Measurements from ENCODE around the gene SPEF2. TPM values are rescaled to one million over a fixed set of nuclear protein-coding genes. Genes with fewer than 3 reads are reported as not detected.

SPEF2 gene
- total and polyA plus RNA-seq, 10 of the 15 experiments (the other 5 are each of a cell fraction or from before 2014, with no cell fraction given): 0.03 to 2.0 (median 0.07) TPM; not detected in 3

DNA sequence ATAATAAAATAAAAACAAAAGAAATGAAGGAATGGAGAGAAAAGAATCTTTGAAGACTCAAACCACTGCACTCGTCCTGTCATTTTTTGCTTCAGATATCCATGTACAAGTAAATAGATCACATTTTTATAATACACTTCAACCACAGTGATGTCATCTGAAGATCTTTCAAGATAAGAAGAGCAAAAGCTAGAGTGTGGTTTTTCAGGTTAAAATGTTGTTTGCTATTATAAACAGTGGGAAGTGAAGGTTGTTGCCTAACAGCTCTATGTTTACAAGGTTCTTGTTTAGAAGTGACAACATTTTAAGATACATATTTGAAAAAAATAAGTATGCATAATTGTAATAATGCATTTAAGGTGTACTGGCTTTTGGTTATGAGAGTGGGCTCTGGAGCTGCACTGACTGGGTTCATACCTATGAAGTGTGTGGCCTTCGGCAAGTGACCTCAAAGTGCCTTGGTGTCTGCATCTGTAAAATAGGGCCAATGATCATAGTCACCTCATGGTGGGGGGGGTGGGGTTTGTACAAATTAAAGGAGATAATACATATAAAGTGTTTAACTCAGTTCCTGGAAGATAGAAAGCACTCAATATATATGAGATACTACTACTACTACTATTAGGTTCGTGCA lies 193.6 kb downstream of the SPEF2 start:
- ChIA-PET POLR2A (no interaction called here), SMC1A (ENCODE audit: uncharacterized antibody, unreplicated experiment) (interaction anchor here (0.7 to 3.7 kb wide), 4 partner anchors 10 to 132 kb away, joined by 3 to 27 read pairs (median 4); no protein-coding TSS in a partner anchor), RAD21 (ENCODE audit: unreplicated experiment) (interaction anchor here (2.1 kb wide), 1 partner anchor 12 kb away, joined by 5 read pairs; no protein-coding TSS in a partner anchor), CTCF (interaction anchor here (0.7 to 1.7 kb wide), 4 partner anchors 30 to 375 kb away, joined by 3 to 4 read pairs (median 3); no protein-coding TSS in a partner anchor)
- in situ Hi-C loops (cut with MboI) (no loop called here), intact Hi-C loops (cut with micrococcal nuclease; ENCODE audit: unreplicated experiment) (no loop called here)
- Histone ChIP-seq H3K27me3 (replicated peaks in 1 of 2; ENCODE audit: control insufficient read depth in 2 of 2, insufficient read depth in 2 of 2, low read length in 1 of 2) (no peaks in the 10 kb centered on the region), H3K79me2 (ENCODE audit: control insufficient read depth, insufficient read depth, low read length) (no peaks in the 10 kb centered on the region), H3K9ac (ENCODE audit: control insufficient read depth, insufficient read depth, low read length) (no peak overlapping the region), H3K4me3 (no peak overlapping the region), H3K36me3 (ENCODE audit: control insufficient read depth in 2 of 2, insufficient read depth in 2 of 2, low read length in 1 of 2) (no peaks in the 10 kb centered on the region), H3K4me1 (ENCODE audit: control insufficient read depth, insufficient read depth, low read length) (no peaks in the 10 kb centered on the region), H2AFZ (ENCODE audit: control insufficient read depth, low read depth, low read length) (no peak overlapping the region), H3K27ac (ENCODE audit: control insufficient read depth, insufficient read depth) (no peak overlapping the region), H3K4me2 (ENCODE audit: control insufficient read depth, insufficient read depth) (no peak overlapping the region), H4K20me1 (ENCODE audit: control insufficient read depth, insufficient read depth) (no peaks in the 10 kb centered on the region), H3K9me3 (replicated peaks; ENCODE audit: control insufficient read depth, insufficient read depth, low read length) (no peaks in the 10 kb centered on the region)
- no TSS peak for BruUV-seq (replicated peaks)
- DNase-seq (ENCODE audit: low read depth, low spot score) (no peak), FAIRE-seq (no peak), ATAC-seq (peak; percentile 49)
- peak; percentile 44; the same call in 1 of the 2 replicates for TF ChIP-seq JUNB (IDR thresholded peaks at IDR 0.05)
- TF ChIP-seq, protein P1, sequence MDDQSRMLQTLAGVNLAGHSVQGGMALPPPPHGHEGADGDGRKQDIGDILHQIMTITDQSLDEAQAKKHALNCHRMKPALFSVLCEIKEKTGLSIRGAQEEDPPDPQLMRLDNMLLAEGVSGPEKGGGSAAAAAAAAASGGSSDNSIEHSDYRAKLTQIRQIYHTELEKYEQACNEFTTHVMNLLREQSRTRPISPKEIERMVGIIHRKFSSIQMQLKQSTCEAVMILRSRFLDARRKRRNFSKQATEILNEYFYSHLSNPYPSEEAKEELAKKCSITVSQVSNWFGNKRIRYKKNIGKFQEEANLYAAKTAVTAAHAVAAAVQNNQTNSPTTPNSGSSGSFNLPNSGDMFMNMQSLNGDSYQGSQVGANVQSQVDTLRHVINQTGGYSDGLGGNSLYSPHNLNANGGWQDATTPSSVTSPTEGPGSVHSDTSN (IDR thresholded peaks at IDR 0.05; ENCODE audit: insufficient replicate concordance, low read depth, low read length): no peak
- peak; percentile 60; the same call in 1 of the 2 replicates for TF ChIP-seq ATF7 (IDR thresholded peaks at IDR 0.05; ENCODE audit: low read depth)
- WGBS (ENCODE audit: insufficient coverage, insufficient replicate concordance, low lambda C conversion rate, missing lambda C conversion rate): 18% methylated on average over 3 of the region's 3 CpGs

DNA sequence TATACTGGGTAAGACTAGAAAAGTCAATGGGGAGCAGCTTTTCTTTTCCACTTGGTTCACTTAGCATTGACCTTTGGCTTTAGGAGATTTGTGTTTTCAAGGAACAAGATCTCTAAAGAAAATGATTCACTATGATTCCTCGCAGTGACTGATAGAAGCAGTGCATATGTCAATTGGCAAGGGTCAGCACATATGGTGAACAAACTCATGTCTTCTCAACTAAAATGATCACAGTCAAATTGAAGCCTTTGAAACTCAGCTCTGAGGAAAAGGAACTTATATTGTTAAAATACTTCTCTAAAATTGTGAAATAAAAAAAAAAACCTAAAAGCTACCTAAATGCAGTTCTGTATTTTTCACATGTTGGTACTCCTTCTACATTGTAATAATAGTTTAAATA lies 195.9 kb downstream of the SPEF2 start:
- Histone ChIP-seq H3K9me3 (replicated peaks; ENCODE audit: control insufficient read depth, insufficient read depth, low read length) (no peaks in the 10 kb centered on the region), H3K79me2 (ENCODE audit: control insufficient read depth, insufficient read depth, low read length) (no peaks in the 10 kb centered on the region), H3K27ac (ENCODE audit: control insufficient read depth, insufficient read depth) (no peak overlapping the region), H3K4me2 (ENCODE audit: control insufficient read depth, insufficient read depth) (no peak overlapping the region), H2AFZ (ENCODE audit: control insufficient read depth, low read depth, low read length) (no peak overlapping the region), H3K9ac (ENCODE audit: control insufficient read depth, insufficient read depth, low read length) (no peak overlapping the region), H3K27me3 (replicated peaks in 1 of 2; ENCODE audit: control insufficient read depth in 2 of 2, insufficient read depth in 2 of 2, low read length in 1 of 2) (no peaks in the 10 kb centered on the region), H3K36me3 (ENCODE audit: control insufficient read depth in 2 of 2, insufficient read depth in 2 of 2, low read length in 1 of 2) (no peaks in the 10 kb centered on the region), H3K4me1 (ENCODE audit: control insufficient read depth, insufficient read depth, low read length) (no peaks in the 10 kb centered on the region), H4K20me1 (ENCODE audit: control insufficient read depth, insufficient read depth) (no peaks in the 10 kb centered on the region), H3K4me3 (no peak overlapping the region)
- no TSS peak for BruUV-seq (replicated peaks)
- ChIA-PET RAD21 (ENCODE audit: unreplicated experiment) (interaction anchor here (0.8 to 2.1 kb wide), 5 partner anchors 9 to 112 kb away, joined by 3 to 9 read pairs (median 5); no protein-coding TSS in a partner anchor), POLR2A (no interaction called here), CTCF (interaction anchor here (0.6 to 2.6 kb wide), 9 partner anchors 9 to 924 kb away, joined by 3 to 21 read pairs (median 4); no protein-coding TSS in a partner anchor), SMC1A (ENCODE audit: uncharacterized antibody, unreplicated experiment) (interaction anchor here (0.6 to 3.7 kb wide), 11 partner anchors 10 to 162 kb away, joined by 3 to 27 read pairs (median 5); no protein-coding TSS in a partner anchor)
- no peak for DNase-seq (ENCODE audit: low read depth, low spot score)
- FAIRE-seq: no peak
- intact Hi-C loops (cut with micrococcal nuclease; ENCODE audit: unreplicated experiment) (no loop called here), in situ Hi-C loops (cut with MboI) (no loop called here)
- no peak for ATAC-seq
- 47% methylated on average over 1 of the region's 1 CpG for WGBS (ENCODE audit: insufficient coverage, insufficient replicate concordance, low lambda C conversion rate, missing lambda C conversion rate)
- TF ChIP-seq, protein P2, sequence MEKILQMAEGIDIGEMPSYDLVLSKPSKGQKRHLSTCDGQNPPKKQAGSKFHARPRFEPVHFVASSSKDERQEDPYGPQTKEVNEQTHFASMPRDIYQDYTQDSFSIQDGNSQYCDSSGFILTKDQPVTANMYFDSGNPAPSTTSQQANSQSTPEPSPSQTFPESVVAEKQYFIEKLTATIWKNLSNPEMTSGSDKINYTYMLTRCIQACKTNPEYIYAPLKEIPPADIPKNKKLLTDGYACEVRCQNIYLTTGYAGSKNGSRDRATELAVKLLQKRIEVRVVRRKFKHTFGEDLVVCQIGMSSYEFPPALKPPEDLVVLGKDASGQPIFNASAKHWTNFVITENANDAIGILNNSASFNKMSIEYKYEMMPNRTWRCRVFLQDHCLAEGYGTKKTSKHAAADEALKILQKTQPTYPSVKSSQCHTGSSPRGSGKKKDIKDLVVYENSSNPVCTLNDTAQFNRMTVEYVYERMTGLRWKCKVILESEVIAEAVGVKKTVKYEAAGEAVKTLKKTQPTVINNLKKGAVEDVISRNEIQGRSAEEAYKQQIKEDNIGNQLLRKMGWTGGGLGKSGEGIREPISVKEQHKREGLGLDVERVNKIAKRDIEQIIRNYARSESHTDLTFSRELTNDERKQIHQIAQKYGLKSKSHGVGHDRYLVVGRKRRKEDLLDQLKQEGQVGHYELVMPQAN (conservative IDR thresholded peaks at IDR 0.05): no peak
- TF ChIP-seq RAD21 (IDR thresholded peaks at IDR 0.05; ENCODE audit: insufficient read depth, low read depth, low read length) (no peak), ATF7 (IDR thresholded peaks at IDR 0.05; ENCODE audit: low read depth) (no peak), MYB (IDR thresholded peaks at IDR 0.05; ENCODE audit: borderline replicate concordance, low read depth, low read length) (no peak), EP300 (IDR thresholded peaks at IDR 0.05; ENCODE audit: borderline replicate concordance in 1 of 2, control insufficient read depth in 1 of 2, low read depth in 2 of 2, low read length in 2 of 2) (no peak), IKZF1 (conservative IDR thresholded peaks at IDR 0.05) (no peak), MEF2B (IDR thresholded peaks at IDR 0.05; ENCODE audit: partially characterized antibody, poor library complexity, severe bottlenecking) (no peak), CBX5 (IDR thresholded peaks at IDR 0.05; ENCODE audit: low read depth) (no peak)
